GM23248 (cell line): ENCODE results near the gene SEMA6B. TPM values are rescaled to one million over a fixed set of nuclear protein-coding genes. Genes with fewer than 3 reads are reported as not detected.
A peak's percentile ranks its signal among the peaks of the same experiment; 100 is the strongest.

Source experiments
- DNase-seq: peaks from one replicate; pipeline ENCODE4 v3.0.0-alpha.2; 2015
- H2AFZ ChIP-seq: fragments of 200-600 bp; sonication (generic); 2 replicates; pipeline ENCODE4 v1.6.1; 2016; ENCODE audit warnings: antibody characterized with exemption
- H3F3A ChIP-seq: fragments of 200-600 bp; sonication (generic); 2 replicates; pipeline ENCODE4 v1.6.1; 2016; ENCODE audit warnings: mild to moderate bottlenecking, antibody characterized with exemption, mixed run types; ENCODE audit not compliant: insufficient read depth
- H3K27ac ChIP-seq: fragments of 200-600 bp; sonication (generic); 2 replicates; pipeline ENCODE4 v1.5.1; 2016; ENCODE audit warnings: mild to moderate bottlenecking
- H3K27me3 ChIP-seq: fragments of 200-600 bp; sonication (generic); replicated peaks from 2 replicates; pipeline ENCODE4 v1.6.1; 2016; ENCODE audit warnings: mild to moderate bottlenecking; ENCODE audit not compliant: insufficient read depth
- H3K36me3 ChIP-seq: fragments of 200-600 bp; sonication (generic); 2 replicates; pipeline ENCODE4 v1.6.1; 2016; ENCODE audit warnings: low read depth, mild to moderate bottlenecking
- H3K4me1 ChIP-seq: fragments of 200-600 bp; sonication (generic); 2 replicates; pipeline ENCODE4 v1.6.1; 2016; ENCODE audit warnings: mild to moderate bottlenecking; ENCODE audit not compliant: insufficient read depth
- H3K4me2 ChIP-seq: fragments of 200-600 bp; sonication (generic); one replicate; pipeline ENCODE4 v1.6.1; 2016; ENCODE audit warnings: mild to moderate bottlenecking; ENCODE audit not compliant: unreplicated experiment
- H3K4me3 ChIP-seq: fragments of 200-600 bp; sonication (generic); 2 replicates; pipeline ENCODE4 v1.5.1; 2016; ENCODE audit warnings: mild to moderate bottlenecking
- H3K79me2 ChIP-seq: fragments of 200-600 bp; sonication (generic); 2 replicates; pipeline ENCODE4 v1.6.1; 2016; ENCODE audit warnings: mild to moderate bottlenecking; ENCODE audit not compliant: insufficient read depth
- H3K9ac ChIP-seq: fragments of 200-600 bp; sonication (generic); 2 replicates; pipeline ENCODE4 v1.6.1; 2016; ENCODE audit warnings: mild to moderate bottlenecking
- H3K9me2 ChIP-seq: fragments of 200-600 bp; sonication (generic); 2 replicates; pipeline ENCODE4 v1.6.1; 2016; ENCODE audit warnings: mixed run types, mild to moderate bottlenecking, moderate library complexity; ENCODE audit not compliant: insufficient read depth
- H3K9me3 ChIP-seq: fragments of 200-600 bp; sonication (generic); one replicate; pipeline ENCODE4 v1.6.1; 2017; ENCODE audit warnings: low read depth
- H4K20me1 ChIP-seq: fragments of 200-600 bp; sonication (generic); 2 replicates; pipeline ENCODE4 v1.6.0; 2016; ENCODE audit not compliant: insufficient read depth
- EZH2 ChIP-seq: fragments of 200-600 bp; sonication (generic); IDR thresholded peaks from 2 replicates; pipeline ENCODE4 v1.6.1; 2018; ENCODE audit warnings: antibody characterized with exemption, mild to moderate bottlenecking; ENCODE audit not compliant: insufficient read depth, poor library complexity, severe bottlenecking
- EZH2phosphoT487 ChIP-seq: fragments of 200-600 bp; sonication (generic); IDR thresholded peaks from 2 replicates; pipeline ENCODE4 v1.6.1; 2018; ENCODE audit warnings: antibody characterized with exemption, moderate library complexity, mild to moderate bottlenecking, low read depth; ENCODE audit not compliant: insufficient read depth
- WGBS, 2 experiments: methylation state at CpG; one replicate each; pipeline ENCODE4 v1.1.6; 2015 to 2017; ENCODE audit warnings: low lambda C conversion rate in 2 of 2, low coverage in 1 of 2; ENCODE audit errors: missing lambda C conversion rate in 2 of 2; 5-methylcytosine and 5-hydroxymethylcytosine counted together
- in situ Hi-C: fragments of 300-500 bp; cut with MboI; formaldehyde crosslinking; loops from 2 replicates; pipeline ENCODE4 v1.15.0; 2020
- polyA plus RNA-seq: library from polyadenylated mRNA; unstranded; fragments of >200 nt; fragmentation: Nextera tagmentation; extraction: Ambion mirVana; gene quantifications from 2 replicates; pipeline ENCODE4 v1.2.1, GENCODE V29; 2016
- total RNA-seq: library from RNA; depleted of rRNA; stranded (reverse); fragments of >200 nt; shearing (Covaris generic); gene quantifications from 2 replicates; pipeline ENCODE4 v1.2.3, GENCODE V29; 2014

Gene SEMA6B
- total and polyA plus RNA-seq, 2 experiments from 2014 or later, result not detected

DNA sequence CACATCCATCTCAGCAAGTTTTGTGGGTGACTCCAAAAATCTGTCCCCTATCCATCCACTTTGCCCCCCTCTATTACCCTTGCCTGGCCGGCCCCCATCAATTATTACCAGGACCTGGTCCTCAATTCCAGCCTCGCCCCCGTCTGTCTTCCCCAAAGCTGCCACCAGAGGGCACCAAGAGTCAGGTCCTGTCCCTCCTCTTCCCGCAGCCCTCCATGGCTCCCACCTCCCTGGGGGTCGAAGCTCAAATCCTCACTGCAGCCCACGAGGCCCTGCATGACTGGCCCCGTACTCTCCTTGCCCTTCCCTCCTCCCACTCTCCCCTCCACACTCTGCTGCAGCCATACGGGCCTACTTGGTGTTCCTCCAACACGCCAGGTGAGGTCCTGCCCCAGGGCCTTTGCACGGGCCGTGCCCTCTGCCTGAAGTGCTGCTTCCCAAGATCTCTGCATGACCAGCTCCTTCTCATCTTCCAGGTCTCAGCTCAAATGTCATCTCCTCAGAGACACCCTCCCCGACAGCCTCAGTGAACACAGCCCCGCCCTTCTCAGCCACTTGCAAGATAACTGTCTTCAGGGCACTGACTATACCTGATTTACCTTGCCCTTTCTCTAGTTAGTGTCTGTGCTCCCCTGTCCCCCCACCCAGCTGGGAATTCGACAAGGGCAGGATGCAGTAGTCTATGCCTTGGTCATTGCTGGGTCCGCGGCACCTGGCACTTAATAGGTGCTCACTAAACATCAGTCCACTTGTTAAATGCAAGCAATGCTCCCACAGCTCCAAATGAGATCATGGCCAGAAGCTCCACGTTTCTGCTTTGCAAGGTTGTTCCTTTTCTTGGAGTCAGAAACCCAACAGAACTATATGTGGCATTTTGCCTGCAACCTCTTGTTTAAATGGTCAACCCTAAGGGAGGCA is 16.8 kb upstream of the SEMA6B start:
- DNase-seq, result peak; percentile 47
- no peak overlapping the region for H2AFZ ChIP-seq
- no peak overlapping the region for H3K27ac ChIP-seq
- in situ Hi-C loops, result no loop called here
- H3K4me2 ChIP-seq, result no peak overlapping the region
- H3K9ac ChIP-seq, result no peak overlapping the region
- no peaks in the 10 kb centered on the region for H3K36me3 ChIP-seq
- peaks cover 20% of the 10 kb centered on the region for H3K27me3 ChIP-seq
- no peaks in the 10 kb centered on the region for H3K9me3 ChIP-seq
- 45 to 59% methylated on average over 16 to 17 of the region's 17 CpGs for WGBS, 2 experiments
- no peaks in the 10 kb centered on the region for H4K20me1 ChIP-seq
- no peaks in the 10 kb centered on the region for H3K79me2 ChIP-seq
- TF ChIP-seq EZH2, result no peak
- peaks cover 12% of the 10 kb centered on the region for H3K4me1 ChIP-seq
- H3K4me3 ChIP-seq, result no peak overlapping the region
- H3K9me2 ChIP-seq, result no peaks in the 10 kb centered on the region
- peaks cover 6% of the 10 kb centered on the region; the same call in 1 of the 2 replicates for H3F3A ChIP-seq

- Histone ChIP-seq H4K20me1 (no peaks in the 10 kb centered on the region), H3K27ac (no peak overlapping the region), H3F3A (peaks cover 6% of the 10 kb centered on the region; the same call in 1 of the 2 replicates), H3K4me3 (0 out of 2 replicates have a peak overlapping the region, but pooled peaks have one; percentile 12), H3K4me1 (peaks cover 12% of the 10 kb centered on the region), H3K4me2 (peak overlapping the region; percentile 28), H3K79me2 (no peaks in the 10 kb centered on the region), H3K27me3 (peaks cover 19% of the 10 kb centered on the region), H3K36me3 (no peaks in the 10 kb centered on the region), H2AFZ (peak overlapping the region; percentile 58; the same call in 1 of the 2 replicates), H3K9me3 (no peaks in the 10 kb centered on the region), H3K9me2 (no peaks in the 10 kb centered on the region), H3K9ac (peak overlapping the region; percentile 32; the same call in 1 of the 2 replicates)
- WGBS, 2 experiments, result 20 to 23% methylated on average over 18 of the region's 19 CpGs
- peak; percentile 87 for DNase-seq
- in situ Hi-C loops, result no loop called here
- TF ChIP-seq EZH2 (no peak), EZH2phosphoT487 (no peak)
Measured at GRCh38 chr19:4575267-4576015, 16.0 kb upstream of the SEMA6B start.

GRCh38 chr19:4573682-4574081 is 14.2 kb upstream of the SEMA6B start:
- H3K9me2 ChIP-seq, result no peaks in the 10 kb centered on the region
- H3K4me3 ChIP-seq, result no peak overlapping the region
- no peaks in the 10 kb centered on the region for H3K79me2 ChIP-seq
- peaks cover 6% of the 10 kb centered on the region; the same call in 1 of the 2 replicates for H3F3A ChIP-seq
- H3K36me3 ChIP-seq, result no peaks in the 10 kb centered on the region
- H3K4me2 ChIP-seq, result no peak overlapping the region
- peaks cover 12% of the 10 kb centered on the region for H3K4me1 ChIP-seq
- TF ChIP-seq EZH2, result no peak
- TF ChIP-seq EZH2phosphoT487, result no peak
- H3K27ac ChIP-seq, result no peak overlapping the region
- no peaks in the 10 kb centered on the region for H4K20me1 ChIP-seq
- WGBS, 2 experiments, result 63 to 65% methylated on average over 6 of the region's 6 CpGs
- in situ Hi-C loops, result no loop called here
- H3K27me3 ChIP-seq, result peaks cover 1% of the 10 kb centered on the region; the same call in 1 of the 2 replicates
- no peaks in the 10 kb centered on the region for H3K9me3 ChIP-seq
- H3K9ac ChIP-seq, result no peak overlapping the region
- no peak overlapping the region for H2AFZ ChIP-seq
- no peak for DNase-seq

DNA sequence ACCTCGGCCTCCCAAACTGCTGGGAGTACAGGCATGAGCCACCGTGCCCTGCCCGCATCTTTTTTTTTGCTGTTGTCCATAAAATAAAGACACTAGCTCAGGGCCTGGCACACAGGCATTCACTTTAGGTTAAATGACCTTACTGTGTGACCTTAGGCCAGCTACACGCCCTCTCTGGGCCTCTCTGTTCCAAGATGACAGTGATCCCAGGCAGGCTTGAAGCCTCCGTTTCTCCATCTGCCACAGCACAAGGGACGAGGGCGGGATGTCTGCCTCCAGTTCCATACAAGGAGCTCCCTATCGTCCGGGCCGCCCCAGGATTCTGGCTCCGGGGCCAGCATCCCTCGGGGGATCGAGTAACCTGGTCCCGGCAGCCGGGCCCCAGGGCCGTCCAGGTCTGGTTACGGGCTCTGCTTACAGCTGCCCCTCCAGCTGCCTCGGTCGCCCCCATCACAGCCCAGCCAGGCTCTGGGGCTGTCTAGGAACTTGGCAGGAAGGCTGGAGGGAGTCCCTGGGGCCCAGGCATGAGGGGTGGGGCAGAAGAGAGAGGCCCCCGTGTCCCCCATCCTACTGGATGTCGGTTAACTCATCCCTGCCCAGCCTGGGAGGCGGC is 11.9 kb upstream of the SEMA6B start:
- H3K79me2 ChIP-seq, result no peaks in the 10 kb centered on the region
- no peaks in the 10 kb centered on the region for H3K9me3 ChIP-seq
- no peak overlapping the region for H3K27ac ChIP-seq
- H3K27me3 ChIP-seq, result no peaks in the 10 kb centered on the region
- H3K4me3 ChIP-seq, result no peak overlapping the region
- no peaks in the 10 kb centered on the region for H4K20me1 ChIP-seq
- H2AFZ ChIP-seq, result no peak overlapping the region
- no peak overlapping the region for H3K4me2 ChIP-seq
- WGBS, 2 experiments, result 29 to 31% methylated on average over 17 to 22 of the region's 22 CpGs
- H3K9me2 ChIP-seq, result no peaks in the 10 kb centered on the region
- in situ Hi-C loops, result no loop called here
- no peak for DNase-seq
- TF ChIP-seq EZH2 (no peak), EZH2phosphoT487 (no peak)
- peaks cover 3% of the 10 kb centered on the region; the same call in 1 of the 2 replicates for H3F3A ChIP-seq
- H3K4me1 ChIP-seq, result peaks cover 12% of the 10 kb centered on the region
- no peaks in the 10 kb centered on the region for H3K36me3 ChIP-seq
- no peak overlapping the region for H3K9ac ChIP-seq
